A549 (cell line): ENCODE results near the gene LRAT. TPM values are rescaled to one million over a fixed set of nuclear protein-coding genes. Genes with fewer than 3 reads are reported as not detected.

Experiments used
- ATAC-seq, 2 experiments: fragments of 200-7000 bp in 1 of 2; fragments of >200 bp in 1 of 2; cut with Nextera tagmentation in 1 of 2; cut with Tn5 transposase in 1 of 2; 3 replicates each; pipeline versions ENCODE4 v1.8.0 to v1.9.1; 2018 to 2020; ENCODE audit warnings: mild to moderate bottlenecking in 1 of 2, moderate library complexity in 1 of 2
- CTCF ChIA-PET: fragments of 300-600 bp; sonication (Branson Sonifier 250); formaldehyde crosslinking; extraction: SDS; loops from one replicate; lab custom pipeline; 2021; ENCODE audit warnings: antibody characterized with exemption, inconsistent platforms; lab: Yijun Ruan, JAX
- POLR2A ChIA-PET: fragments of 350-600 bp; formaldehyde crosslinking; extraction: SDS; loops from one replicate; lab custom pipeline; 2021; ENCODE audit warnings: antibody characterized with exemption, inconsistent platforms; lab: Yijun Ruan, JAX
- DNase-seq, 2 experiments: peaks; one replicate each; pipeline versions ENCODE4 v3.0.0 to v3.0.0-alpha.2; 2011 to 2016; ENCODE audit warnings: low read depth in 1 of 2, low spot score in 1 of 2
- FAIRE-seq: peaks from 2 replicates; lab custom pipeline; 2011; peaks lifted over from hg19 to GRCh38; lab: Jason Lieb, UNC
- H3K27ac ChIP-seq, 2 experiments: fragments of >200 bp; sonication (Bioruptor Twin); formaldehyde crosslinking; 3 replicates each; pipeline ENCODE4 v1.5.1; 2016 to 2017
- H3K4me1 ChIP-seq: fragments of >200 bp; sonication (Bioruptor Twin); formaldehyde crosslinking; 3 replicates; pipeline ENCODE4 v1.6.1; 2016
- H3K4me2 ChIP-seq: fragments of >200 bp; sonication (Bioruptor Twin); formaldehyde crosslinking; 3 replicates; pipeline ENCODE4 v1.6.1; 2016
- H3K4me3 ChIP-seq: fragments of >200 bp; sonication (Bioruptor Twin); formaldehyde crosslinking; 3 replicates; pipeline ENCODE4 v1.5.1; 2016
- H3K9me3 ChIP-seq: fragments of >200 bp; sonication (Bioruptor Twin); formaldehyde crosslinking; 3 replicates; pipeline ENCODE4 v1.6.1; 2016
- CBX8 ChIP-seq: fragments of 200-600 bp; sonication (generic); IDR thresholded peaks from 2 replicates; pipeline ENCODE4 v1.6.1; 2016
- CEBPB ChIP-seq, 2 experiments: fragments of >200 bp in 1 of 2; sonication (Bioruptor Twin) in 1 of 2; formaldehyde crosslinking in 1 of 2; IDR thresholded peaks; 2 replicates each; pipeline ENCODE4 v1.6.1; 2012 to 2016
- CHD4 ChIP-seq: fragments of 200-600 bp; sonication (generic); IDR thresholded peaks from 2 replicates; pipeline ENCODE4 v1.6.1; 2016; ENCODE audit warnings: antibody characterized with exemption, mild to moderate bottlenecking, borderline replicate concordance
- E2F6 ChIP-seq: IDR thresholded peaks from 2 replicates; pipeline ENCODE4 v1.6.1; 2012; ENCODE audit warnings: low read depth, borderline replicate concordance
- ESRRA ChIP-seq: fragments of 150-350 bp; IDR thresholded peaks from 2 replicates; pipeline ENCODE4 v1.6.1; 2014; ENCODE audit warnings: mild to moderate bottlenecking, low read length, borderline replicate concordance
- FOSL2 ChIP-seq, 2 experiments: fragments of 450-650 bp in 1 of 2; fragments of >200 bp in 1 of 2; sonication (Bioruptor Twin) in 1 of 2; formaldehyde crosslinking; IDR thresholded peaks; 2 replicates each; pipeline versions ENCODE4 v1.5.0 to v1.6.1; 2016 to 2020; ENCODE audit warnings: mild to moderate bottlenecking in 1 of 2, moderate library complexity in 1 of 2
- HES2 ChIP-seq: fragments of >200 bp; sonication (Bioruptor Twin); formaldehyde crosslinking; IDR thresholded peaks from 2 replicates; pipeline ENCODE4 v1.6.1; 2016
- MAFK ChIP-seq: fragments of 450-650 bp; IDR thresholded peaks from 2 replicates; pipeline ENCODE4 v1.6.1; 2014; ENCODE audit not compliant: partially characterized antibody
- NR3C1 ChIP-seq: fragments of >200 bp; sonication (Bioruptor Twin); formaldehyde crosslinking; IDR thresholded peaks from 3 replicates; pipeline ENCODE4 v1.6.1; 2017
- PBX3 ChIP-seq: IDR thresholded peaks from 2 replicates; pipeline ENCODE4 v1.6.1; 2012
- RARB ChIP-seq: fragments of 250-450 bp; sonication (Bioruptor Pico); IDR thresholded peaks from 2 replicates; pipeline ENCODE4 v1.8.0; 2021; ENCODE audit warnings: mild to moderate bottlenecking, moderate library complexity
- REST ChIP-seq: fragments of 200-600 bp; sonication (generic); IDR thresholded peaks from 2 replicates; pipeline ENCODE4 v1.6.1; 2016; ENCODE audit warnings: antibody characterized with exemption, mild to moderate bottlenecking, moderate library complexity
- WGBS: methylation state at CpG from one replicate; pipeline ENCODE4 v1.1.6; 2017; ENCODE audit errors: missing lambda C conversion rate; 5-methylcytosine and 5-hydroxymethylcytosine counted together
- polyA plus RNA-seq, 4 experiments: library from polyadenylated mRNA; depleted of rRNA in 3 of 4; stranded (reverse); fragments of >200 nt; fragmentation: RNase III in 1 of 4; extraction: RNeasy Plus Mini Kit Qiagen cat#74134 plus additional on column Dnase treatment in 1 of 4; gene quantifications; 2 replicates in 3 of 4; 3 replicates in 1 of 4; pipeline ENCODE4 v1.2.3, GENCODE V29; 2011 to 2017

Gene LRAT
- polyA plus RNA-seq, 2 of the 4 experiments (the other 2 are of a cell fraction) = 0.08 to 0.27 TPM

- H3K4me2 ChIP-seq = no peak overlapping the region
- WGBS = 25% methylated on average over 4 of the region's 4 CpGs
- POLR2A ChIA-PET = no interaction called here
- H3K4me3 ChIP-seq = no peak overlapping the region
- TF ChIP-seq REST (no peak), CEBPB (IDR thresholded peaks at IDR 0.05) (no peak), NR3C1 (no peak), HES2 (no peak), ESRRA (no peak), CHD4 (no peak), MAFK (no peak), CBX8 (no peak)
- ATAC-seq (no peak), FAIRE-seq (no peak), DNase-seq (no peak)
- peaks cover 6% of the 10 kb centered on the region; the same call in 2 of the 3 replicates for H3K4me1 ChIP-seq
- no peak overlapping the region for H3K27ac ChIP-seq
- CTCF ChIA-PET = interaction anchor here (0.9 kb wide), 1 partner anchor 28 kb away, joined by 3 read pairs; no protein-coding TSS in a partner anchor
- no peaks in the 10 kb centered on the region for H3K9me3 ChIP-seq
Measured at GRCh38 chr4:154714339-154715040, 29.3 kb upstream of the LRAT start.

GRCh38 chr4:154719087-154719486 is 24.7 kb upstream of the LRAT start:
- TF ChIP-seq FOSL2 (IDR thresholded peaks at IDR 0.05) = no peak
- TF ChIP-seq FOSL2 (CRISPR knock-in tag; IDR thresholded peaks at IDR 0.05) = peak; percentile 46; the same call in 1 of the 2 replicates
- no peak for TF ChIP-seq RARB
- no peak overlapping the region for H3K4me3 ChIP-seq
- ATAC-seq (no peak), FAIRE-seq (no peak), DNase-seq (peak in 1 of 2 experiments; percentile 14)
- H3K9me3 ChIP-seq = no peaks in the 10 kb centered on the region
- ChIA-PET POLR2A (no interaction called here), CTCF (no interaction called here)
- H3K4me1 ChIP-seq = peaks cover 6% of the 10 kb centered on the region; the same call in 2 of the 3 replicates
- 43% methylated on average over 4 of the region's 4 CpGs for WGBS
- H3K27ac ChIP-seq = no peak overlapping the region
- peak overlapping the region; percentile 30; the same call in 2 of the 3 replicates for H3K4me2 ChIP-seq

- Histone ChIP-seq H3K27ac (no peak overlapping the region), H3K4me1 (peaks cover 6% of the 10 kb centered on the region; the same call in 2 of the 3 replicates), H3K4me3 (no peak overlapping the region), H3K9me3 (no peaks in the 10 kb centered on the region), H3K4me2 (no peak overlapping the region)
- ATAC-seq (no peak), DNase-seq (no peak), FAIRE-seq (no peak)
- TF ChIP-seq PBX3 (no peak), E2F6 (no peak)
- ChIA-PET CTCF (no interaction called here), POLR2A (no interaction called here)
- 20% methylated on average over 2 of the region's 2 CpGs for WGBS
Measured at GRCh38 chr4:154720123-154720522, 23.7 kb upstream of the LRAT start.
